GM20000 (cell line): ENCODE data around the gene ZGPAT.

Experiments used
- DNase-seq: peaks from one replicate; pipeline ENCODE4 v3.0.0; 2012; ENCODE audit warnings: low spot score
- CTCF ChIP-seq: IDR thresholded peaks from 2 replicates; pipeline ENCODE4 v1.5.1; 2012; ENCODE audit warnings: mild to moderate bottlenecking, control low read depth; ENCODE audit errors: extremely low read depth, missing control alignments

The ZGPAT gene

GRCh38 chr20:63732118-63733095, 24.6 kb downstream of the ZGPAT start:
- no peak for TF ChIP-seq CTCF
- DNase-seq: no peak

- DNase-seq: no peak
- TF ChIP-seq CTCF: no peak
These were observed 25.3 kb downstream of the ZGPAT start for GRCh38 chr20:63733117-63733516.

DNA sequence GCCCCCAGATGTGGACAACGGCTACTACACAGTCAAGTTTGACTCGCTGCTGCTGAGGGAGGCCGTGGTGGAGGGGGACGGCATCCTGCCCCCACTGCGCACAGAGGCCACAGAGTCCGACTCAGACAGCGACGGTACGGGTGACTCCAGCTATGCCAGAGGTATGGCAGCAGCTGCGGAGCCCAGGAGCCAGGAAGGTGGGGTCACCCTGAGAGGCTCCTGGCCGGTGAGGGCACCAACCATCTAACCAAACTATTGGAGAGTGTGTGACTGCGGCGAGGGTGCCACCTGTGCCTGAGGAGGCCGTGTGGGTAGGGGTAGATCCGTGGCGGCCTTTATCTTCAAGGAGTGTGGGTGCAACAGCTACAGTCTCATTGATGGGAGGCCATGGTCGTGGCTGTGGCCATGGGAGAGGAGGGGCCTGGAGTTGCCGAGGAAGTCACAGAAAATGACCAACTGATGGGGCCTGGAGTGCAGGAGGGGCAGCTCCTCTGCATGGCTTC, 25.8 kb downstream of the ZGPAT start:
- no peak for DNase-seq
- TF ChIP-seq CTCF: no peak

- no peak for TF ChIP-seq CTCF
These were observed 26.5 kb downstream of the ZGPAT start for GRCh38 chr20:63734111-63734945.

GRCh38 chr20:63734946-63735858, 27.4 kb downstream of the ZGPAT start:
- no peak for DNase-seq
- TF ChIP-seq CTCF: no peak

More at GRCh38 chr20:63734111-63734945, 26.5 kb downstream of the ZGPAT start:
- DNase-seq: peak; percentile 22

DNA sequence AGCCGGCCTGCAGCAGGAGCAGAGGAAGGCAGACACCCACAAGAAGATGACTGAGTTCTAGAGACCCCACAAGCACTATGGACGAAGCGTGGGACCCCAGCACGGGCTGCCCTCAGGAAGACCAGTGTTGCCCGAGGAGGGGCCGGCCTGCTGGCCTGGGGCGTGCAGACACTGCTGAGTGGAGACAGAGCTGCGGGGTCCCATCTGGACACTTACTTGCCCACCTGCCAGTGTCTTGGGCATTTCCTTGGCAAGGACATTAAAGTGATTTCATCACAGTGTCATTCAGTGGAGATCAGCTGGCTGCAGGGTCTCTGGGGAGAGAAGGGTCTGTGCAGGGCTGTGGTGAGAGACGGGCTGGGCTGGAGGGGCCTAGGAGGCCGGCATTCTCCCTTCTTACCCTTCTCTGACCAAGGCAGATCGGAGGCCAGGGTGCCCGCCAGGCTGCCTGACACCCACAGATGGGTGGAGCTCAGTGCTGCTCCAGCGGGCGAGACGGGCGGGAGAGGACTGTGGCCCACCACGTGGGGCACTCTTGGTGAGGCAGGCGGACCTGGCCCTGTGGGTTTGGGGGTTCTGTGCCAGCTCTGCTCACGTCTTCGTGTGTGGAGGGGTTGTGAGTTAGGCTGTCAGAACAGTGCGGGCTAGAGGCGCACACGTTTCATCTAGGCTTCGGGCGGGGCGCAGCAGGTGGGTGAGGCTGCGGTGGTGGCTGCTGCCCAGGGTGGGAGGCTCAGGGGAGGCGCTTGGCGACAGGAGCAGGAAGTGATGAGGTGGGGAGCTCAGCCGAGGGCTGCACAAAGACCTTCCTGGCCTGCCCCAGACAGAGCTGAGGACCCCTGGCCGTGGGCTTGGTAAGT, 28.2 kb downstream of the ZGPAT start, which contains the start of gene LIME1:
Gene LIME1, plus strand, starts transcription at position 806 of the 860 bp plus-strand sequence. CDS start 886 bp downstream, outside the sequence.
- peak; percentile 76 for DNase-seq
- TF ChIP-seq CTCF: no peak
